ENCODE results near the gene TCF7L2.

The TCF7L2 gene

DNA sequence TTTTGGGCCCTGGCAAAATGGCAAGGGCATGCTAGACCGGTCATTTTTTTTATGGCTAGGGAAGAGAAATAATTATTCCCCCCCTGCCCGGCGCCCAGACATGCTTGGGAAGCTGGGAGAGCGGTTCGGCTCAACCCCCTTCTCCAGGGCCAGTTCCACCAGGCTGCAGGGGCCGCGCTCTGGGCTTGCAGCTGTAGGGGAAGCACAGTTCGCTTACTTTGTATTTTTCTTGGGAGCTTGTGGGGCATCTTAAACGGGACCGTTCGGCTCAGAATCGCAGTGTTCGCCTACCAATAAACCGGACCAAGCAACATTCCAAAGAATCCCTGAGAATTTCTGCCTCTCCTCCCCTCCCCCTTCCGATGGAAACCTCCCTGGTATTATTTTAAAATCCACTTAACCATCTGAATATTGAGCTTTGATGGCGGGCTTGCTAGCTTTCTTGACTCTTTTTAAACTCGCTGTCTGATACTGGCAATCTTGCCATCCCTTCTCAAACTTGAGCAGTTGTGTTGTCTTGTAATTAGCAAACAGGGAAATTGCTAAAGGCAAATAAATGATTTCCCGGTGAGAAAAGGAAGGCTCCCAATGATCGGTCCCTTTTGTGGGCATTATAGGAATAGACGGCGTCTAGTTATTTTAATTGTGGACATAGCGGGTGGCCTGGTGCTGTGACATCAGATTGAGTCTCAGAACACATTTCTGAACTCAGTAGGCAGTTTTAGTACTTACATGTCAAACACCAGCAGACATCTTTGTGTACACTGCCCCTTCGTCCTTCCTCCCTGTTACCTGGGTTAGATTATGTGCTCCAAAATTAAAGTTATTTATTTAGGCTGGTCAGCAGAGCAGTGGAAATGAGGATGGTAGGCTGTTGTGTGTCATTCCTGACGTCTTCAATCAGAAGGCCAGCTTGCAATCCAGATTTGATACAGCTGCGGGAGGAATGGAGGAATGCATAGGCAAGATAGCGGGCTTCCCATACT, 3.4 kb downstream of the TCF7L2 start:
- TF ChIP-seq CTCF (IDR thresholded peaks at IDR 0.05; ENCODE audit: low read depth, low read length): no peak
- Histone ChIP-seq H3K36me3 (no peaks in the 10 kb centered on the region), H3K4me3 (ENCODE audit: low read depth, low read length) (no peak overlapping the region), H3K27me3 (ENCODE audit: insufficient read depth, low read depth, severe bottlenecking) (no peaks in the 10 kb centered on the region), H3K27ac (no peak overlapping the region), H3K9me3 (ENCODE audit: severe bottlenecking) (no peaks in the 10 kb centered on the region)
- no peak for DNase-seq

DNA sequence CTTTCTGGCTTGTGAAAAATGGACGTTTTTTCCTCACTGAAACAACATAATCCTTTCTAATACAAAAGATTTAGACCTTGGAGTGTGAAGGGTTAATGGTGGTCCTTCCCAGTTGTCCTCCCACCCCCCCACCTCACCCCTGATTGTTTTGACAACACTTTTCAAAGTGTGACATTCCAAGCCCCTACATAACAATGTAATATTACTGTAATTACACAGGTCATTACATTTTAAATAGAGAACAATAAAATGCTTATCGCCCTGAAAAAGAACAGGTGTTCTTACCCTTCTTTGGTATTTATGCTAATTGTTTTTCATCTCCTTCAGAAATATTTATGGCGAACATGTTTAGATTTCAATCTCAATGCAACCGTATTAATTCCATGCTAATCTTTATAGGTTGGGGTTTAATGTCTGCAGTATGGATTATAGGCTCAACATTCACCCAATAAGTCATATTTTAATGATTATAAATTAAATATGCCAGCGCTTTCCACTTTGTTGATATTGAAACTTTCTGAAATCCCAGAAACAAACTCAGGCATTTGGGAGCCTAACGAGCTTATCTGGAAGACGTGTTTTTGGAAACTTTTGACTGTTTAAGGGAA, 5.0 kb downstream of the TCF7L2 start:
- Histone ChIP-seq H3K9me3 (ENCODE audit: severe bottlenecking) (no peaks in the 10 kb centered on the region), H3K27ac (no peak overlapping the region), H3K36me3 (no peaks in the 10 kb centered on the region), H3K4me3 (ENCODE audit: low read depth, low read length) (no peak overlapping the region), H3K27me3 (ENCODE audit: insufficient read depth, low read depth, severe bottlenecking) (no peaks in the 10 kb centered on the region)
- DNase-seq: no peak
- TF ChIP-seq CTCF (IDR thresholded peaks at IDR 0.05; ENCODE audit: low read depth, low read length): no peak

GRCh38 chr10:112955582-112956421, 5.8 kb downstream of the TCF7L2 start:
- H3K27me3 ChIP-seq (ENCODE audit: insufficient read depth, low read depth, severe bottlenecking): no peaks in the 10 kb centered on the region
- DNase-seq: no peak
- no peak overlapping the region for H3K27ac ChIP-seq
- no peaks in the 10 kb centered on the region for H3K9me3 ChIP-seq (ENCODE audit: severe bottlenecking)
- H3K36me3 ChIP-seq: no peaks in the 10 kb centered on the region
- no peak overlapping the region for H3K4me3 ChIP-seq (ENCODE audit: low read depth, low read length)
- TF ChIP-seq CTCF (IDR thresholded peaks at IDR 0.05; ENCODE audit: low read depth, low read length): no peak

DNA sequence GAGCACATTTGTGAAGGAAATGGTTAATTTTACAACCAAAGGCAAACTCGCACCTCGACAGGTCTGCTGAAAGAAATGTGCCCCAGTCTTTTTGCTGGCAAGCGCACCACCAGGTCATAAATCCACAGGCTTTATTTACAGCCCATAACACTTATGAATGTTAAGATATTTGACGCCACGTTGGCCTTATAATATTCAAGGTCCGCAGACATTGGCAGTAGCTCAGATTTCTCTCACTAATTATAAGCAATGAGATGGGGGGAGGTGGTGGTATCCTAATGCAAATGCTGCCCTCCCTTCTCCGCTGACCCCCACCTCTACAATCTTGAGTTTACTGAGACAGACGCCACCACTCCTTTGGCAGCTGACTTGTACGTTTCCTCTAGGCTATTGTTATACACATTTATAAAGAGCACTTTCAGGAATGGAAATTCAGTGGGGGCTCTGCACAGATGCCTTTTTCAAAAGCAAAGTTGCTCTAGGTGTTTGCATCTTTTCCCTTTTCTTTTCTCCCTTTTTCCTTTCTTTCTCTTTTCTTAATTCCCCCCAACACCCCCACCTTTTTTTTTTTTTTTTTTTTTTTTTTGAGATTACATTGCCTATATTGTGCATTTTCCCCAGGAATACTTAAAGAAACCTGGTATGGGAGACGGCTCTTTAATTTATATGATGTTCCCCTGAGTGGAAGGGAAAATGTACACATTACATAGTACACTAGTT, 6.7 kb downstream of the TCF7L2 start:
- H3K27ac ChIP-seq: no peak overlapping the region
- TF ChIP-seq CTCF (IDR thresholded peaks at IDR 0.05; ENCODE audit: low read depth, low read length): no peak
- no peak for DNase-seq
- no peaks in the 10 kb centered on the region for H3K9me3 ChIP-seq (ENCODE audit: severe bottlenecking)
- no peaks in the 10 kb centered on the region for H3K36me3 ChIP-seq
- no peak overlapping the region for H3K4me3 ChIP-seq (ENCODE audit: low read depth, low read length)
- H3K27me3 ChIP-seq (ENCODE audit: insufficient read depth, low read depth, severe bottlenecking): no peaks in the 10 kb centered on the region

DNA sequence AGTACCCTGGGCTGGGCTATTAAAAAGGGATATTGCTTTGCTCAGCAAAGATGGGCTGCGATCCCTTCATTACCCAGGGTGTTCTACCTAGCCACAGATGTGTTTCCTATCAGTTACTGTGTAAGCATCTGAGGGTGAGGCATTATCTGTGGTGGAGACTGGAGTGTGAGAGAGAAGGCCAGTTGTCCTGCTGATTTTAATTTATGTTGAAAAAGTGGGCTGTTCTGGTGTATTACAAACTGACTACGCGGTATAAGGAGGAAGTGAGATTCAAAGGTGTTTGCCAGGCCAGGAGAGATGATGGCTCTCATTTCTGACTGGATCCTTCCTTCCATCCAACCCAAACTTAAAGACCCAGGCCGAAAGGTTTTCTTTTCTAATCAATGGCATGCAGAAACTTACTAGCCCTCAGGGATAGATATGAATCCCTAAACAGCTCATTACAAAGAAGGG, 7.6 kb downstream of the TCF7L2 start:
- Histone ChIP-seq H3K27me3 (ENCODE audit: insufficient read depth, low read depth, severe bottlenecking) (no peaks in the 10 kb centered on the region), H3K36me3 (no peaks in the 10 kb centered on the region), H3K4me3 (ENCODE audit: low read depth, low read length) (no peak overlapping the region), H3K9me3 (ENCODE audit: severe bottlenecking) (no peaks in the 10 kb centered on the region), H3K27ac (no peak overlapping the region)
- no peak for DNase-seq
- TF ChIP-seq CTCF (IDR thresholded peaks at IDR 0.05; ENCODE audit: low read depth, low read length): no peak

Measured in WERI-Rb-1 (cell line).